ENCODE data around the gene NKD2.

NKD2 gene

DNA sequence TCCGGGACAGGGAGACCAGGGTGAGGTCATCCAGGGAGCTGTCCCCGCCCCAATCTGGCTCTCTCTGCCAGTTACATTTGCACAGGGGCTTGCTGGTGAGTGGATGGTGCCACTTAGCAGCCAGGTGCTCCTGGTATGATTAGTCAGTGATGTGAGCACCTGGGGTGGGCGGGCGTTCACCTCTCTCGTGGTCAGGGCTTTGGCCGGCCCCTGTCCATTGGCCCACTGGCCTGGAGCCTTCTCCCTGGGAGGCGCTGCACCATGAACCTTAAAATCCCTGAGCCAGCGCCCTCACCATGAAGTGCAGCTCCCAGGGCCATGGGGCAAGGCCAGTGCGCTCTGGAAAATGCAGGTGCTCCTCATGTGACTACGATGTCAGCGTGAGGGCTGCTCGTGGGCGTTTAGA is 2.0 kb downstream of the NKD2 start:
- no peak overlapping the region for H3K18ac ChIP-seq (ENCODE audit: low read length)
- H4K91ac ChIP-seq (ENCODE audit: low read depth, low read length) = no peak overlapping the region
- no peak overlapping the region for H2AK5ac ChIP-seq (ENCODE audit: low read length)
- H3K79me1 ChIP-seq (ENCODE audit: low read length) = no peaks in the 10 kb centered on the region
- H3K4me3 ChIP-seq (ENCODE audit: low read depth, low read length) = no peak overlapping the region
- H4K12ac ChIP-seq (ENCODE audit: low read depth, low read length) = no peak overlapping the region
- no peaks in the 10 kb centered on the region for H3K9me3 ChIP-seq (ENCODE audit: insufficient read depth, low read depth, low read length)
- H3K27ac ChIP-seq (ENCODE audit: low read depth, low read length) = no peak overlapping the region
- no peak overlapping the region for H4K8ac ChIP-seq (ENCODE audit: low read depth, low read length)
- no peak overlapping the region for H3K23ac ChIP-seq (ENCODE audit: low read length)
- H3K9ac ChIP-seq (ENCODE audit: low read length) = no peak overlapping the region
- H3K27me3 ChIP-seq (ENCODE audit: insufficient read depth, low read length) = peaks cover 24% of the 10 kb centered on the region
- no CpG with 5 or more reads among the region's 13 CpGs for WGBS (ENCODE audit: extremely low coverage, insufficient coverage, insufficient read length)
- DNase-seq = no peak
- H2BK12ac ChIP-seq (ENCODE audit: low read length) = no peak overlapping the region
- no peak overlapping the region for H2BK5ac ChIP-seq (ENCODE audit: low read depth, low read length, poor library complexity)
- no peaks in the 10 kb centered on the region for H3K36me3 ChIP-seq (ENCODE audit: control insufficient read depth in 1 of 2, insufficient read depth in 2 of 2, low read length in 2 of 2)
- peaks cover 0 to 6% of the 10 kb centered on the region in 2 experiments for H3K4me1 ChIP-seq (ENCODE audit: control insufficient read depth in 1 of 2, insufficient read depth in 2 of 2, low read length in 2 of 2)
- H3K4ac ChIP-seq (ENCODE audit: low read depth, low read length) = no peak overlapping the region
- H3K14ac ChIP-seq (ENCODE audit: low read length) = no peak overlapping the region
- no peak overlapping the region for H2AFZ ChIP-seq (ENCODE audit: insufficient read depth, low read length, poor library complexity)
- no peak overlapping the region for H3K4me2 ChIP-seq (ENCODE audit: low read length)
- H2BK120ac ChIP-seq (ENCODE audit: insufficient read depth, low read length, poor library complexity) = no peak overlapping the region
- H3K79me2 ChIP-seq (ENCODE audit: control insufficient read depth, insufficient read depth, low read length, poor library complexity) = no peaks in the 10 kb centered on the region

DNA sequence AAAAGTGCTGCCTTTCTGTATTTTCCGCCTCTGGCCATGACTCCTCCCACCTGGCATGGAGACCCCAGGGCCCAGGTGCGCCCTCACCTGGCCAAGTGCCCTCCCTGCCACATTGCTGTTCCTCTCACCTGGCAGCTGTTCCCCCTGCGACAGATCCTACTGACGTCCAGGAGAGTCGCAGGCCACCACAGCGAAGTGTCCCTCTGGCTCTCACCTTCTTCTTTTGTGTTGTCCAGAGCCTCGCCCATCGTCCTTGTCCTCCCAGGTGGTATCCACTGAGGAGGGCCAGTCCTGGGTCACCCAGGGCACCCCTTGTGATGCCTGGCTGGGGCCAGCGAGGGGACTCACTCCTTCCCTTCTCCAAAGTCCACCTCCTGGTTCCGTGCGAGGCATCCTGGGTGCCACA is 2.6 kb downstream of the NKD2 start:
- Histone ChIP-seq H3K4me1 (ENCODE audit: control insufficient read depth in 1 of 2, insufficient read depth in 2 of 2, low read length in 2 of 2) (peaks cover 0 to 6% of the 10 kb centered on the region in 2 experiments), H2AFZ (ENCODE audit: insufficient read depth, low read length, poor library complexity) (no peak overlapping the region), H3K27ac (ENCODE audit: low read depth, low read length) (no peak overlapping the region), H4K8ac (ENCODE audit: low read depth, low read length) (no peak overlapping the region), H3K23ac (ENCODE audit: low read length) (no peak overlapping the region), H2BK5ac (ENCODE audit: low read depth, low read length, poor library complexity) (no peak overlapping the region), H3K14ac (ENCODE audit: low read length) (no peak overlapping the region), H2BK12ac (ENCODE audit: low read length) (no peak overlapping the region), H3K36me3 (ENCODE audit: control insufficient read depth in 1 of 2, insufficient read depth in 2 of 2, low read length in 2 of 2) (no peaks in the 10 kb centered on the region), H3K4me3 (ENCODE audit: low read depth, low read length) (no peak overlapping the region), H3K4ac (ENCODE audit: low read depth, low read length) (no peak overlapping the region), H3K9me3 (ENCODE audit: insufficient read depth, low read depth, low read length) (no peaks in the 10 kb centered on the region), H4K91ac (ENCODE audit: low read depth, low read length) (no peak overlapping the region), H3K27me3 (ENCODE audit: insufficient read depth, low read length) (peaks cover 19% of the 10 kb centered on the region), H4K12ac (ENCODE audit: low read depth, low read length) (no peak overlapping the region), H3K18ac (ENCODE audit: low read length) (no peak overlapping the region), H3K9ac (ENCODE audit: low read length) (no peak overlapping the region), H3K4me2 (ENCODE audit: low read length) (no peak overlapping the region), H2BK120ac (ENCODE audit: insufficient read depth, low read length, poor library complexity) (no peak overlapping the region), H3K79me1 (ENCODE audit: low read length) (no peaks in the 10 kb centered on the region), H2AK5ac (ENCODE audit: low read length) (no peak overlapping the region), H3K79me2 (ENCODE audit: control insufficient read depth, insufficient read depth, low read length, poor library complexity) (no peaks in the 10 kb centered on the region)
- WGBS (ENCODE audit: extremely low coverage, insufficient coverage, insufficient read length) = no CpG with 5 or more reads among the region's 11 CpGs
- no peak for DNase-seq

DNA sequence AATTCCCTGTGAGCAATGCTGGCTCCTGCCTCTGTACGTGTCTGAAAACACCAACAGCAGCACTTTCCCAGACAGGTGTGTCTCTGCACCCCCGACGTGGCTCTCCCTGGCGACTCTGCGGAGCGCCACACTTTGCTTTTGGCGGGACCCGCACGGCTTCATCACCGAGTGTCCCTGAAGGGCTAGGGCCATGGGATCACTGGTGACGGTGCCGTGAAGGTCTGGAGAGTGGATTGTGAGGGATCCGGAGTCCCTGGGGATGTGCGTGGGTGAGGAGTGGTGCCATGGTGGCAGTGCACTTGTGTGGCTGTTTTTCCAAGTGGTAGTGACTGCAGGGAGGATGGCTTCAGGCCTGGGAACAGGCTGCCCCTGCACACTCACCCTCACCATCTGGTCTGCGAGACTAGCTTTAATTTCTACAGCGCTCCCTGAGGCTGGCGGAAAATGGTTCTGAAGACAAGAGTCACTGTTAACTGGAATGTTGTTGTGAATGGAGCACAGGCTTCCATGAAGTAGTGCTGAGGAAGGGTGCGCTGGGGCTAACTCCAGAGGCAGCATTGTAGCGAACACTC is 3.2 kb downstream of the NKD2 start:
- H2AK5ac ChIP-seq (ENCODE audit: low read length) = no peak overlapping the region
- no peaks in the 10 kb centered on the region for H3K79me1 ChIP-seq (ENCODE audit: low read length)
- H3K4me1 ChIP-seq (ENCODE audit: control insufficient read depth in 1 of 2, insufficient read depth in 2 of 2, low read length in 2 of 2) = peaks cover 0 to 6% of the 10 kb centered on the region in 2 experiments
- no peak overlapping the region for H3K4ac ChIP-seq (ENCODE audit: low read depth, low read length)
- no peak overlapping the region for H4K12ac ChIP-seq (ENCODE audit: low read depth, low read length)
- no peak overlapping the region for H3K27ac ChIP-seq (ENCODE audit: low read depth, low read length)
- no peaks in the 10 kb centered on the region for H3K9me3 ChIP-seq (ENCODE audit: insufficient read depth, low read depth, low read length)
- no peak overlapping the region for H3K4me2 ChIP-seq (ENCODE audit: low read length)
- no peak overlapping the region for H4K8ac ChIP-seq (ENCODE audit: low read depth, low read length)
- H3K36me3 ChIP-seq (ENCODE audit: control insufficient read depth in 1 of 2, insufficient read depth in 2 of 2, low read length in 2 of 2) = no peaks in the 10 kb centered on the region
- H3K79me2 ChIP-seq (ENCODE audit: control insufficient read depth, insufficient read depth, low read length, poor library complexity) = no peaks in the 10 kb centered on the region
- no peak overlapping the region for H3K9ac ChIP-seq (ENCODE audit: low read length)
- WGBS (ENCODE audit: extremely low coverage, insufficient coverage, insufficient read length) = no CpG with 5 or more reads among the region's 19 CpGs
- no peak overlapping the region for H2AFZ ChIP-seq (ENCODE audit: insufficient read depth, low read length, poor library complexity)
- H2BK120ac ChIP-seq (ENCODE audit: insufficient read depth, low read length, poor library complexity) = no peak overlapping the region
- no peak overlapping the region for H3K18ac ChIP-seq (ENCODE audit: low read length)
- no peak overlapping the region for H3K4me3 ChIP-seq (ENCODE audit: low read depth, low read length)
- no peak overlapping the region for H2BK5ac ChIP-seq (ENCODE audit: low read depth, low read length, poor library complexity)
- no peak overlapping the region for H4K91ac ChIP-seq (ENCODE audit: low read depth, low read length)
- no peak overlapping the region for H2BK12ac ChIP-seq (ENCODE audit: low read length)
- H3K23ac ChIP-seq (ENCODE audit: low read length) = no peak overlapping the region
- DNase-seq = no peak
- H3K14ac ChIP-seq (ENCODE audit: low read length) = no peak overlapping the region
- H3K27me3 ChIP-seq (ENCODE audit: insufficient read depth, low read length) = peaks cover 18% of the 10 kb centered on the region

DNA sequence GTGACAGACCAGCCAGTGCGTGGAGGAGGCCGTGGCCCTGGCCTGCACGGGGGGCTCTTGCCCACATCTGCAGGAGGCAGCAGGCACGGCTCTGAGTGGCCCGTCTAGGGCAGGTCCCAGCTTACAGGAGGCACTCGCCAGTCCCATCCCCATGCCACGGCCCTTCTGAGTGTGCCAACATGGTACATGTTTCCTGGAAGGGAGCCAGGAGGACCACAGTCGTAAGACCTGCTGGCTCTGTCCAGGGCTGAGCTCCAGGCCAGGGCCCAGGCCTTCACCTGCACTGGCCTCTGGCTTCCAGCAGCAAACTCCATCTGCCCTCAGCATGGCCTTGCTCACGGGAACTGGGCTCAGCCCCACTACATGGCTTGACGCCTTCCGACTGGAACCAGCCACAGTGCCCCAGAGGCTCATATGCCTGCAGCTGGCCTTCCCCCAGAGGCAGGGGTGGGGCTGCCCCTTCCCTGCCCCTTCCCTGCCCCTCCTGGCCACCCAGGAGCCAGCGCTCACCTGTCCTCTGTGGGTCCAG is 3.8 kb downstream of the NKD2 start:
- no peak overlapping the region for H3K18ac ChIP-seq (ENCODE audit: low read length)
- no peak overlapping the region for H3K4me3 ChIP-seq (ENCODE audit: low read depth, low read length)
- no peak overlapping the region for H4K8ac ChIP-seq (ENCODE audit: low read depth, low read length)
- H3K4ac ChIP-seq (ENCODE audit: low read depth, low read length) = no peak overlapping the region
- H2BK12ac ChIP-seq (ENCODE audit: low read length) = no peak overlapping the region
- peaks cover 0 to 6% of the 10 kb centered on the region in 2 experiments for H3K4me1 ChIP-seq (ENCODE audit: control insufficient read depth in 1 of 2, insufficient read depth in 2 of 2, low read length in 2 of 2)
- H4K91ac ChIP-seq (ENCODE audit: low read depth, low read length) = no peak overlapping the region
- H2BK120ac ChIP-seq (ENCODE audit: insufficient read depth, low read length, poor library complexity) = no peak overlapping the region
- H2AK5ac ChIP-seq (ENCODE audit: low read length) = no peak overlapping the region
- H4K12ac ChIP-seq (ENCODE audit: low read depth, low read length) = no peak overlapping the region
- no peaks in the 10 kb centered on the region for H3K9me3 ChIP-seq (ENCODE audit: insufficient read depth, low read depth, low read length)
- H3K23ac ChIP-seq (ENCODE audit: low read length) = no peak overlapping the region
- H3K27ac ChIP-seq (ENCODE audit: low read depth, low read length) = no peak overlapping the region
- H3K4me2 ChIP-seq (ENCODE audit: low read length) = no peak overlapping the region
- WGBS (ENCODE audit: extremely low coverage, insufficient coverage, insufficient read length) = no CpG with 5 or more reads among the region's 12 CpGs
- H2AFZ ChIP-seq (ENCODE audit: insufficient read depth, low read length, poor library complexity) = no peak overlapping the region
- peaks cover 18% of the 10 kb centered on the region for H3K27me3 ChIP-seq (ENCODE audit: insufficient read depth, low read length)
- H3K9ac ChIP-seq (ENCODE audit: low read length) = no peak overlapping the region
- no peaks in the 10 kb centered on the region for H3K36me3 ChIP-seq (ENCODE audit: control insufficient read depth in 1 of 2, insufficient read depth in 2 of 2, low read length in 2 of 2)
- no peaks in the 10 kb centered on the region for H3K79me1 ChIP-seq (ENCODE audit: low read length)
- no peaks in the 10 kb centered on the region for H3K79me2 ChIP-seq (ENCODE audit: control insufficient read depth, insufficient read depth, low read length, poor library complexity)
- no peak overlapping the region for H3K14ac ChIP-seq (ENCODE audit: low read length)
- no peak for DNase-seq
- H2BK5ac ChIP-seq (ENCODE audit: low read depth, low read length, poor library complexity) = no peak overlapping the region

Data from trophoblast cell (in vitro differentiated cells and primary cell).